Measurements from ENCODE around the gene DCLRE1C. TPM values are rescaled to one million over a fixed set of nuclear protein-coding genes. Genes with fewer than 3 reads are reported as not detected.

Gene DCLRE1C
- total RNA-seq, 1 donor = 17.7 TPM

- DNase-seq (ENCODE audit: low read depth) = no peak
- H3K4me3 ChIP-seq (ENCODE audit: low read depth, low read length) = no peak overlapping the region
- TF ChIP-seq CTCF (IDR thresholded peaks at IDR 0.05; ENCODE audit: insufficient read depth, low read length) = no peak
Measured at GRCh38 chr10:14860791-14861190, 93.1 kb downstream of the DCLRE1C start.

GRCh38 chr10:14859775-14860174, 94.1 kb downstream of the DCLRE1C start:
- no peak for TF ChIP-seq CTCF (IDR thresholded peaks at IDR 0.05; ENCODE audit: insufficient read depth, low read length)
- DNase-seq (ENCODE audit: low read depth) = peak; percentile 18
- no peak overlapping the region for H3K4me3 ChIP-seq (ENCODE audit: low read depth, low read length)

- H3K4me3 ChIP-seq (ENCODE audit: low read depth, low read length) = no peak overlapping the region
- DNase-seq (ENCODE audit: low read depth) = no peak
- TF ChIP-seq CTCF (IDR thresholded peaks at IDR 0.05; ENCODE audit: insufficient read depth, low read length) = no peak
Measured at GRCh38 chr10:14859043-14859442, 94.9 kb downstream of the DCLRE1C start.

- DNase-seq (ENCODE audit: low read depth) = no peak
- TF ChIP-seq CTCF (IDR thresholded peaks at IDR 0.05; ENCODE audit: insufficient read depth, low read length) = no peak
- no peak overlapping the region for H3K4me3 ChIP-seq (ENCODE audit: low read depth, low read length)
Measured at GRCh38 chr10:14858338-14858960, 95.4 kb downstream of the DCLRE1C start.

GRCh38 chr10:14855453-14855852, 98.4 kb downstream of the DCLRE1C start:
- TF ChIP-seq CTCF (IDR thresholded peaks at IDR 0.05; ENCODE audit: insufficient read depth, low read length) = no peak
- H3K4me3 ChIP-seq (ENCODE audit: low read depth, low read length) = no peak overlapping the region
- no peak for DNase-seq (ENCODE audit: low read depth)

GRCh38 chr10:14852236-14852635, 101.7 kb downstream of the DCLRE1C start:
- no peak for TF ChIP-seq CTCF (IDR thresholded peaks at IDR 0.05; ENCODE audit: insufficient read depth, low read length)
- no peak overlapping the region for H3K4me3 ChIP-seq (ENCODE audit: low read depth, low read length)
- DNase-seq (ENCODE audit: low read depth) = no peak

Other genes with a start within 250 kb of the DCLRE1C start
- gene FAM107B, start 179.2 kb downstream of the DCLRE1C start, total RNA-seq (ENCODE audit: low replicate concordance) = 4.8 and 22.7 TPM in 2 replicates
- gene CDNF, start 116.1 kb downstream of the DCLRE1C start, total RNA-seq (ENCODE audit: low replicate concordance) = 1.2 and 2.4 TPM in 2 replicates
- gene HSPA14, start 115.8 kb downstream of the DCLRE1C start, total RNA-seq (ENCODE audit: low replicate concordance) = 13.7 and 19.7 TPM in 2 replicates
- 7.7 and 18.5 TPM in 2 replicates for gene MSANTD7, start 115.8 kb downstream of the DCLRE1C start, total RNA-seq (ENCODE audit: low replicate concordance)
- 6.5 and 26.8 TPM in 2 replicates for gene SUV39H2, start 75.2 kb downstream of the DCLRE1C start, total RNA-seq (ENCODE audit: low replicate concordance)
- gene MEIG1, start 5.3 kb upstream of the DCLRE1C start, total RNA-seq (ENCODE audit: low replicate concordance) = not detected in 2 replicates
- gene OLAH, start 89.8 kb upstream of the DCLRE1C start, total RNA-seq (ENCODE audit: low replicate concordance) = not detected in 2 replicates
- 0.99 TPM in 1 of 2 replicates, not detected in the other for gene ACBD7, start 134.7 kb upstream of the DCLRE1C start, total RNA-seq (ENCODE audit: low replicate concordance)
- gene RPP38, start 143.3 kb upstream of the DCLRE1C start, total RNA-seq (ENCODE audit: low replicate concordance) = 10.7 and 11.4 TPM in 2 replicates
- 18.3 and 107 TPM in 2 replicates for gene NMT2, start 214.6 kb upstream of the DCLRE1C start, total RNA-seq (ENCODE audit: low replicate concordance)

Measured in fibroblast of the aortic adventitia (primary cell).